EH (cell line): ENCODE measurements around the gene PUM2.

Experiments
- DNase-seq: peaks from one replicate; pipeline ENCODE4 v3.0.0-alpha.2; 2015; ENCODE audit warnings: low read depth

The PUM2 gene

DNA sequence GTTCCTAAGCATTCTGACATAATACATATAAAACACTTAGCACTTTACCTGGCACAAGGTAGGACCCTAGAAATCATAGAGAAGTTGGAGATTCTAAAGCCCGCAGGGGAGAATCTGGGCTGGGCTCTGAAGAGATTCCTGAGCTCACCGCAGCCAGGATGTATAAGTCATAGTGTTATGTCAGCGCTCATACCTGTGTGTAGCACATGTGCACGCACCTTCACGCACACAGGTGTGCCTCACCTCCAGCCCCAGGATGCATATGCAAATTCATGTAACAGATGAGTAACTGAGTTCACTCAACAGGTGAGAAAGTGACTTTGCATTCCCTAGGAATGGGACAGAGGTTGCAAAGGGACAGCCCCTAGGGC, 117.8 kb downstream of the PUM2 start:
- no peak for DNase-seq

DNA sequence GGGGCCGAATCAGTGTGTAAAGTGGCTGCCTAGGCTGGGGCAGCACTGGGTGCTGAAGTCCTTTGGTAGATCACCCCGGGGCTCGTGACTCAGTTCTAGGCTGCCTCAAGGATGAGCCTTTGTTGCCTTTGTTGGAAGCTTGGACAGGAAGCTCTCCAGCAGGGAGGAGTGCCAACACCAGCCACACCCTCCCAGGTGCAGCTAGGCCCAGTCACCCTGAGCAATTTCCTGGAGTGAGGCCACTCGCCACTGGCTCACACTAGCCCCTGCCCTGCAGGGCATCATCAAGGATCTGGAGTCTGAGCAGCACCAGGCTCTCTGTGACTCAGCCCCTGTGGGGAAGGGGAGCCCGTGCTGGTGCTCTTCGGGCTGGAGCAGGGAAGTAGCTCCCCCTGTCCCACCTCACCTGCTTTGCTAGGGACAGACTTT, 119.0 kb downstream of the PUM2 start:
- peak; percentile 54 for DNase-seq

DNA sequence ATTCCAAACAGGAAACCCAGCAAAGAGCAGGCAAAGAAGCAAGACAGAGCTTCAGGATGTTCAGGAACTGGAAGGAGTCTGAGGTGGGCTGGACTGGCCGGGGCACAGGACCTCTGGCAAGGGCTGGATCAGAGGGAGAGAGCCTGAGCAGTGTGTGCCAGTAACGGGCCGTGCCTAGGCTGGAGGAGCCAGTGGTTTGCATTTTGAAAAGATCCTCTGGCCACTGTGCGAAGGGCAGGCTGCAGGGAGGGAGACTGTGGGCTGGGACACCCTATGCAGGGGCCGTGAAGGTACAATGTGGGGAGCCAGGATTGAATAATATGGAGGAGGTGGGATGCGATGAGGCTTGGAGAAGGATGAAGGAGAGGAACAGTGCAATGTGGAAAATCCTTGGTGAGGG, 119.5 kb downstream of the PUM2 start:
- DNase-seq: no peak

DNA sequence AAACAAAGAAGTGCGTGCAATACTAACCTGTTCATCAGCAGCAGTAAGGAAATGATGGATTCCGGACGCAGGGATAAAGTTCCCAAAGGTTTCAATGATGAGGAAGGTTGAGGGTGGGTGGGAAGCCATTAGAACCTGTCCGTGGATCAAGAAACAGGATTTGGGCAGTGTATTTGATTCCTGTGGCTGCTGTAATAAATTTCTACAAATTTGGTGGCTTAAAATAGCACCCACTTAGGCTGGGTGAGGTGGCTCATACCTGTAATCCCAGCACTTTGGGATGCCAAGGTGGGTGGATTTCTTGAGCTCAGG, 120.6 kb downstream of the PUM2 start:
- DNase-seq: no peak

- DNase-seq: peak; percentile 65
These were observed 121.1 kb downstream of the PUM2 start for GRCh38 chr2:20229322-20230113.

DNA sequence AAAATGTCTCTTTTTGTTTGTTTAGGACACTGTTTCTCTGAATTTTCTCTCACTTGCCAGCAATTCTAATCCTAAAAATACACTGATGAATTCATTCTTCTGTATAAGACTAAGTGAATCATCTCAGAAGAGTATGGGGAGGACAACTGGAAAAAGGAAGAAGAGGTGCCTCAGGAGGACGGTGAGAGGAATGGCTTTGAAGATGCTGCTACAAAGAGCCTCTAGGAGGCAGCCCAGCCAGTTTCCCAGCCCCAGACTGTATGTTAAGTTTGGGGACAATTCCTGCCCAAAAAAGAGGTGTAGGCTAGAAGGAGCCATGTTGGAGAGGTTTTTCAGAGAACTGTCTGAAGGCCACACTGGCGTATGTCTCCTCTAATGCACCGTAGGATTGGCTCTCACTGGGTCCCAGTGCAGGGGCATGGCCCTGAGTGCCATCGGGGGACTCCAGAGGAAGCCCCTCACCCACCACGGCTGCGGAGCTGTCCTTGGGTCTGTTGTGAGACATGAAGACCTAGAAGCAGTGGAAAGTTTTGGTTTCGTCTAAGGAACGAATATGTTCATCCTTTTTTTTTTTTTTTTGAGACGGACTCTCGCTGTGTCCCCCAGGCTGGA, 122.6 kb downstream of the PUM2 start:
- no peak for DNase-seq

DNA sequence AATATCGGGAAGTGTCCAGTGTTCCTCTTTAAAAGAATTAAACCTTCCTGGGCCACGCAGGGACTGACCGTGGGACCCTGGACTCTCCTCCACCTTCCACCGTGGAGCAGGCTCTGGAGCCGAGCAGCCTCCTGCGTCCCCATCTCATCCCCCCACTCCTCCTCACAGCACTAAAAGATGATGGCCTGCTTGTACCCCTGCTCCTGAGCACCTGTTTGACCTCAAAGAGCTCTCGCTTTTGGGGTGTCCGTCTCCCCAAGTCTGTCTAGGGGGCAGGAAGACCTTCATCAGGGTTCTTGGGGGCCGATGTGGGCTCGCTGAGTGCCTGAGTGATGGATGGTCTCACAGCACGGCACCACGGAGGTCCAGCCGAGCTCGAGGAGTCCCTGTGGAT, 124.5 kb downstream of the PUM2 start:
- no peak for DNase-seq

DNA sequence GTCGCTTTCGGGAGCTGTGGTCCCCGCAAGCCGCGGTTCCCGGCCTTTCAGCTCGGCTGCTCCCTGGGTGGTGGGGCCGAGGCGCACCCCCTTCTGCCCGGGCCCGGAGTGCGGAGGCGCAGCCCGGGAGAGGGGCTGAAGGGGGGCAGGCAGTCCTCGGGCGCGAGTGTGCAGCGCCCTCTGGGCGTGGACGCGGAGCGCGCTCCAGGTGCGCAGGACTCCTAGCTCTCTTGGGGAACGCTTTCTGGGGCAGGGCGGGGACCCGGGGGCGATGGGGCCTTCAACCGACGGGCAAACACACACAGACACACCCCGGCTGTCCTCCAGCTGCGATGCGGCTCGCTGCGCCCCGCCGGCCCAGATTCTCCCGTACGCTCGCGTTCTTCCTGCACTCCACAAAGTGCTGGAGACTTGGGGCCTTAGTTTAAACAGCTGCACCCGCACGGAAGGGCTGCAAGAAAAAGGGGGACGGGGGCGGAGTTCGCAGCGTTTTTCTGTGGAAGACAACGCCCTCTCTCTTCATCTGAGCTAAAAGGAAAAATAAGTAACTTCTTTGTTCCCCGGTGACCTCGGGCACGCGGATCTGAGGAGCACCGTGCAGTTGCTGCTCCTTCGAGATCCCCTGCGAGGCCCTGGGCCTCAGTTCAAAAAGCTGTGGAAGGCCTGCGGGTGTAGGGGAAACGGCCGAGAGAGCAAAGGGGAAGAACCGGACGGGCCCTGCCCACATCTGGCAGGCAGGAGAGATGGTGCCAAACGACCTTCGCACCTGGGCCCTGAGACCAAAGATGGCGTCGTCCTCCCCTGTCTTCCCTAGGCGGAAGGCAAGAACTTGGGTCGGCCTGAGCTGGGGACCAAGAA, 125.1 kb downstream of the PUM2 start:
- DNase-seq: peak; percentile 56

DNA sequence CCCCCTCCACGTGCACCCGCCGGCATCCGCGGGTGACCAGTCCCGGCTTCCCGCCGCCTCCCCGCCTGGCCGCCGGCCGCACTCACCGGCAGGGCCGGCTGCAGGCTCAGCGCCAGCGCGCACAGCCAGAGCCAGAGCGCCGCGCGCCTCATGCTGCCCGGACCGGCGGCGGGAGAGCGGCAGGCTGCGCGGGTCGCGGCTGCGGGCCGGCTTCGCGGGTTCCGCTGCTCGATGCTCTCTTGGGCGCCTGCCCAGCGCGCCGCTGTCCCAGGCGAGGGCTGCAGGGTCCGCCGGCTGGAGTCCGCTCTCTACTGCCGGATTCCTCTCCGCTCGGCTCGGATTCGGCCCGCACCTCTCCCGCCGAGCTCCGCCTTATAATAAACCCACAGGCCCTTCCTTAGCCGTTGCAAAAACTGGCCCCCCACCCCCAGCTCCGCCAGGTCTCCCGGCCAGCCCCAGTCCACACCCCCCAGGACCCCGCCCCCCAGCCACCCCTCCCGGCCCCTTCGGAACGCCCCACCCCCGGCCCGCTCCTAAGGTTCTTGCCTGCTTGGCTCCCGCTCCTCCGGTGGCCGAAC, 125.8 kb downstream of the PUM2 start, which contains the start of gene SDC1:
SDC1 (minus strand) TSS at position 415 of the 578 bp plus-strand sequence; CDS start at position 152, 263 bp downstream.
- peak; percentile 61 for DNase-seq

GRCh38 chr2:20224164-20224715, 126.4 kb downstream of the PUM2 start:
- DNase-seq: no peak

DNA sequence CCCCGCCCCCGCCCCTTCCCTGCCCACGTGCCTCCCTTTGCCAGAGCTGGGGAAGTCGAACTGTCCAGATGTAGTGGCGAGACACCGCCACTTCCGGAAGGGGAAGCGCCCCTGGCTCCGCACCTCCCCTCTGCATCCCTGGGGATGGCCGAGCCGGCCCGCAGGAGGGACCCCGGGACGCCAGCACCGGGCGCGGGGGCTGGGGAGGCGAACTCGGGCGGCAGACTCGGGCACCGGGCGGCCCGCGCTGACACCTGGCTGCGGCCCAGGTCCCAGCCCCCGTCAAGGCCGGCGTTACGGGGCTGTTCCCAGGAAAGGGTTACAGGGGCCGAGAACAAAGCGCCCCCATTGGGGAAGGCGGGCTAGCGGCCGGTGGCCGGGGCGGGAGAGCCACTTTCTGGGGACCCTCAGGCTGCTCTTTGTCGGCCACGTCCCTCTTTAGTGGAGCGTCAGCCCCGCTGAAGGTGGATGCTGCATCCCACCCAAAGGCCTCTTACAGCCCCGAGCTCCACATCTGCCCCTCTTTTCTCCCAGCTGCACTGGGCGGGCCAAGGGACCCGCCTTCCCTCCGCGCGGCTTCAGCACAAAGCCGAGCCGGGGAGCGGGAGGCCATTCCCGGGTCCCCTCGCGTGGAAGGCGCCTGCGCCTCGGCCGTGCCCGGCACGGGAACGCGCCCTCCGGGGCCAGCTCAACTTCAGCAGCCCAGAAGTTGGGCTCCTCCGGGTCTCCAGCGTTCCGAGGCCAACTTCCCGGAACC, 127.1 kb downstream of the PUM2 start:
- peak; percentile 59 for DNase-seq

DNA sequence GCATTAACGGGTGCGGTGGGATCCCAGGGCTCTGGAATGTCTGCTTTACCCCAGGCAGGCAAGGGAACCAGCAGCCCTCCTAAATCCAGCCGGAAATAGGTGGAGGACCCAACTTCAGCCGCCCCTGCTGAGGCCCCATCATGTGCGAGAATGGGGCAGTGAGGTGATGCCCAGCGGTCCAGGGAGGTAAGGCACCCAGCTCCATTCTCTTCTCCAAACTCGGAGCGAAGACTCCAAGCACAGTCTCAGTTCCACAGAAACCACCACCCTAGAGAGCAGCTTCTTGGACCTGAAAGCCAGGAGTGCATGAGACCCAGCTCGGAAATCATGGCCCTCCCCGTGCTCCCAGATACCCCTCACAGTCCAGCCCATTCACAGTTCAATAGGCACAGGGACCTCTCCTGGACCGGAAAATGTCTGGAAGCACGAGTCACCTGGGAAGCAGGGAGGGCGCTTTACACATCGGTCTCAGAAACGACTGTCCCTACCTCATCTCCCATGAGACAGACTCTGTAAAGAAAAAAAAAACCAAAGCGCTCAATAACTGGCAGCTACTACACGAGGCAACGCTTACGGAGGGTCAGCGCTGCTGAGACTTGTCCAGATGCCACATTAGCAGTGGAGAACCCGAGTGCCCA, 127.8 kb downstream of the PUM2 start:
- no peak for DNase-seq

DNA sequence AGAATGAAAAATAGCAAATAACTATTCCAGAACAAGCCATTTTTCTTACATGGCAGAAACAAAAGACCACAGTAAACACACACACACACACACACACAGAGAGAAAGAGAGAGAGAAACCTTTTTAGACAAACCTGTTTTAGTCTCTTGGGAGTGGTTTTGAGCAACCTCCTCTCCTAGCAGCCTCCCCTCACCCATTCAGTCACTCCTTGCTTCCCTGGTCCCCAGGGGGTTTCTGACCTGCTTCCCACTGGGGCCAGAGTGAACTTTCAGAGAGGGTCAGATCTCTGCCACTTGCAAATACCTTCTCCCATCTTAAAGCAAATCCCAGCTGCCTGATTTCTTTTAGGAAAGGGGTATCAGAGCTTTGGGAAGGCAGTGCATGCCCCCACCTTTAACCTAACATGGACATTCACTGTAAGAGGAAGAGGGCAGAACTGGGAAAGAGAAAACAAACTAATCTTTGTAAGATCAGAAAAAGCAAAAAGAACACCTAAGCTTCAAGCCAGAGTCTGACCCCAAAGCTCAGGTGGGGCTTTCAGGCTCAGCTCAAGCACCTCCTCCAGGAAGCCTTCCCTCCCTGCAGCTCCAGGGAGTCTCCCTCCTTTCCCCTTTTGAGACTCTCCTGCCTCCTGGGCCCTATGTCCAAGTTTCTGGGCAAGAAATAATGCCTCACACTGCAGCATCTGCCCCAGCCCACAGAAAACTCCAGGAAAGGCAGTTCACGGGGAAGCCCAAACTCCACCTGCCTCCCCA, 128.5 kb downstream of the PUM2 start:
- DNase-seq: no peak

DNA sequence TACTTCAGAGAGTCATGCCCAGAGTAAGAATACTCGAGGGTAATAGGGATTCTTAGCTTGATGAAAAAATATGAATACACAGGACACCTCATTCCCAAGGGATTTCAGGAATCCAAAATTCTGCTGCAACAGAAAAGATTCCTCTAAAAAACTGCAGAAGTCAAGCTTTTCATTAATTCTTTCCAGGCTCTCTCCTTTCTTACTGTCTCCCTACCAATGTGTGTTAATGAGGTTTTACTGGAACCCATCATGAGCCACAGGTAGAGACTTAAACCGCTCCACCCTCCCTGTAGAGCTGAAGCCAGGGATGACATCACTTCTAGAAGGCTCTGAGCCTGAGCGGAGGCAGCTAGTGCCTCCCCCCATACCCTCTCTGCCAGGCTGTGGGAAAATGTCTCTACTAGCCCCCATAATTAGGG, 129.1 kb downstream of the PUM2 start:
- peak; percentile 92 for DNase-seq

DNA sequence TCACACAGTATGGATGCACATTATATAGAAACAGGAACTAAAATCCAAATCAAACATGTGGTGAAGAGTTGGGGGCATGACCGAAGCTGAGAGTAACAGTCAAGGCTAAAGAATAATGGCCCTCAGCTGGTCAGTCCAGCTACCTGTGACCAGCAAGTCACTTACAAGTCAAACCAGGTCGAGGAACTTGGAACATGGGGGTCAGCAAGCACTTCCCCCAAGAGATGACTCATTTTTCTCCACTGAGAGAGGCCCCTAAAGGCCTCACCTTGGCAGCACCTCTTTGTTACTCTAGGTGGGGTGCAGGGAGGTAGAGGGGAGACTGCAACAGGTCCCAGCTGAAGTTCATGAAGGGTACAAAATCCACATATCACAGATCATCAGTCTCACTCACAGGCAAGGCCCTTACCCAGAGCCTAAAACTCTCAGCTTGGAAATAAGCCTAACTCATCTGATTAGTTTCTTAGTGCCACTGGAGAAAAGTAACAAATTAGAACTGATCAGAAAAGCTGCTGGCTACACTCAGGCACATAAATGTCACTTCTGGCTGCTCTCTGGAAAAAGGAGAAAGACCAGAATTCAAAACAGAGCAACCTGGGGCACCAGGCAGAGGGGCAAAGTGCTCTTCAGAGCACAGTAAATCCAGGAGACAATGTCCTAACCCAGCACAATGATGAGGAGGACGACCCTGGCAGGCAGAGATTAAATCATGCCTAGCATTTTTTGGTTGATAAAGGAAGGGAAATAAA, 129.7 kb downstream of the PUM2 start:
- no peak for DNase-seq

DNA sequence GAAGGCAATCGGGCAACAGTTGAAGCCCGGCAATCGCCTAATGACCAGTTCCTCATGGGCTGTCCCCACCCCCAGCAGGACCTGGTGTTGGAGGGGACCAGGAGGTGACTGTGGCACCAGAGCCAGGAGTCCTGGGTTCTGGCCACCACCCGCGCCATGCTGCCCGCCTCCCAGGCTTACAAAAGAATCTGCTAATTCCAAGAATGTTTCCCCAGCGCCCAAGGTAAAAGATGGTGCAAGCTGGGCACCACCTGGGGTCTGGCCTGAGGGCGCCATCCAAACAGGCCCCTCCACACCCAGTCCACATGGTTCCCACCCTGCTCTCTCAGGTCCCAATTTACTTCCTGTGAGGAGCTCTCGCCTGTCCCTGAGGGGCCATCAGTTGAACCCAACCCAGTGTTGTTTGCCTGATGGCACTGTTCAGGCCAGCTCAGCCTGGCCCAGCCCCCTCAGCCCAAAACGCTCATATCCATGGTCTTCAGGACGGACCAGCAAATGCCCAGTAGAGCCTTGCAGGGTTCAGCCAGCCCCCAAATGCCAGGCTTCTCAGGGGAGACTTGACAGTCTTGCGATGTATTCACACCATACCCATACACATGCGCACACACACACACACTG, 130.8 kb downstream of the PUM2 start:
- no peak for DNase-seq

DNA sequence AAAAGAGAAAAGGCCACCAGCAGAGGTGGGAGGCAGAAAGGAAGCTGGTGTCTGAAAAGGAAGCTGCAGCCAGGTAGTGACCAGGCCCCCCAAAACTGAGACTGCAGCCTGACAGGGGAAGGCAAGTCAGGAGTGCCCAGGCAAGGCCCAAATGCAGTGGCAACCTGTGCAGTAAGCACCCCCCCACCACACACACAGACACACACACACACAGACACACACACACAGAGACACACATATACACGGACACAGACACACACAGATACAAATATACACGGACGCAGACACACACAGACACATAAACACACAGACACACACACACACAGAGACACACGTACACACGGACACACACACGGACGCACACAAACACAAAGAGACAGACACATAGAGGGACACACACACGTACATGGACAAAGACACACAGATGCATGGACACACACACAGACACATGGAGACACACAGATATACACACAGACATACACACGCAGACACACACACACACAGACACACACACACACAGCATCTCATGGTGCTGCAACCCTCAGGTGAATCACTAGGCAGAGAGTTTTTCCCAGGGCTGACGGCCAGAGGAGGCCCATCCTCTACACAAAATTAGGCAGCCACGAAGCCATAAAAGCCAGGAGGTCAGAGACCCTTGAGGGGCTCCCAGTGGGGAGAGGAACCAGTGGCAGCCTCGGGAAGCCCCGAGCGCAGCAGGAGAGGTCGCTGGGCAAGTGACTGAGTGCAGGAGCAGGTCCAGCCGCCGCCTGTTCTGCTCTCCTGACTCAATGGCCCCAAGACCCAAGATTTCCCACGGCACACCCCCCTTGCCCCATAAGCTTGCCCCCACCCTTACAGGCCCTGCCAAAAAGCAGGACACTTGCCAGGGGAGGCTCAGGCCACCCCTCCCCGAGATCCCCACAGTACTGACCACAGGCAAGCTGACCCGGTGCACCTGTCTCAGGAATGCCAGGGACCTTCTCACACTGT, 132.0 kb downstream of the PUM2 start:
- DNase-seq: no peak
